LNCAP (cell line): ENCODE results near the gene CCDC27.

Experiments used
- CTCF ChIP-seq: fragments of 450-650 bp; IDR thresholded peaks from 2 replicates; pipeline ENCODE4 v1.5.1; 2017; ENCODE audit warnings: mild to moderate bottlenecking

The CCDC27 gene

GRCh38 chr1:3741566-3742438 lies 10.4 kb upstream of the CCDC27 start:
- no peak for TF ChIP-seq CTCF

- no peak for TF ChIP-seq CTCF
Measured at GRCh38 chr1:3742439-3743298, 9.6 kb upstream of the CCDC27 start.

- TF ChIP-seq CTCF = no peak
Measured at GRCh38 chr1:3743421-3743820, 8.8 kb upstream of the CCDC27 start.

GRCh38 chr1:3743826-3744225 lies 8.4 kb upstream of the CCDC27 start:
- TF ChIP-seq CTCF = no peak

GRCh38 chr1:3744646-3745045 lies 7.6 kb upstream of the CCDC27 start:
- TF ChIP-seq CTCF = no peak

GRCh38 chr1:3745071-3745470 lies 7.2 kb upstream of the CCDC27 start:
- no peak for TF ChIP-seq CTCF

- TF ChIP-seq CTCF = no peak
Measured at GRCh38 chr1:3745590-3746381, 6.5 kb upstream of the CCDC27 start.
